ENCODE measurements around the gene MRPS9.

MRPS9 gene

GRCh38 chr2:105130546-105130945, 92.7 kb downstream of the MRPS9 start:
- H3K27ac ChIP-seq, result no peak overlapping the region
- TF ChIP-seq CTCF (conservative IDR thresholded peaks at IDR 0.05), result no peak

GRCh38 chr2:105134081-105134480, 96.2 kb downstream of the MRPS9 start:
- TF ChIP-seq CTCF (conservative IDR thresholded peaks at IDR 0.05), result no peak
- no peak overlapping the region for H3K27ac ChIP-seq

GRCh38 chr2:105135436-105135835, 97.6 kb downstream of the MRPS9 start:
- H3K27ac ChIP-seq, result no peak overlapping the region
- TF ChIP-seq CTCF (conservative IDR thresholded peaks at IDR 0.05), result no peak

GRCh38 chr2:105136394-105136793, 98.5 kb downstream of the MRPS9 start:
- TF ChIP-seq CTCF (conservative IDR thresholded peaks at IDR 0.05), result no peak

GRCh38 chr2:105138643-105139042, 100.8 kb downstream of the MRPS9 start:
- no peak for TF ChIP-seq CTCF (conservative IDR thresholded peaks at IDR 0.05)
- H3K27ac ChIP-seq, result no peak overlapping the region

More at GRCh38 chr2:105136394-105136793, 98.5 kb downstream of the MRPS9 start:
- no peak overlapping the region for H3K27ac ChIP-seq

- no peak overlapping the region for H3K27ac ChIP-seq
- TF ChIP-seq CTCF (conservative IDR thresholded peaks at IDR 0.05), result no peak
Measured at GRCh38 chr2:105139556-105140239, 101.8 kb downstream of the MRPS9 start.

GRCh38 chr2:105140240-105140568, 102.3 kb downstream of the MRPS9 start:
- no peak for TF ChIP-seq CTCF (conservative IDR thresholded peaks at IDR 0.05)

More at GRCh38 chr2:105140240-105140568, 102.3 kb downstream of the MRPS9 start:
- H3K27ac ChIP-seq, result no peak overlapping the region
